ENCODE data around the gene SMC6.

SMC6 gene

GRCh38 chr2:17646081-17646554 is 107.5 kb downstream of the SMC6 start:
- H3K4me1 ChIP-seq (ENCODE audit: control insufficient read depth, insufficient read depth, low read length), result peaks cover 22% of the 10 kb centered on the region
- no peaks in the 10 kb centered on the region for H3K9me3 ChIP-seq (ENCODE audit: control insufficient read depth, low read length)
- no peak overlapping the region for H3K9ac ChIP-seq (ENCODE audit: low read length)
- H3K27me3 ChIP-seq (replicated peaks; ENCODE audit: control insufficient read depth, insufficient read depth, low read length), result no peaks in the 10 kb centered on the region
- peak; percentile 93 for DNase-seq (ENCODE audit: low read depth)
- H3K4me3 ChIP-seq (ENCODE audit: low read length), result no peak overlapping the region
- H3K36me3 ChIP-seq (ENCODE audit: control insufficient read depth, insufficient read depth, low read length, severe bottlenecking), result no peaks in the 10 kb centered on the region

- Histone ChIP-seq H3K4me1 (ENCODE audit: control insufficient read depth, insufficient read depth, low read length) (peaks cover 22% of the 10 kb centered on the region), H3K4me3 (ENCODE audit: low read length) (no peak overlapping the region), H3K9ac (ENCODE audit: low read length) (no peak overlapping the region), H3K9me3 (ENCODE audit: control insufficient read depth, low read length) (no peaks in the 10 kb centered on the region), H3K36me3 (ENCODE audit: control insufficient read depth, insufficient read depth, low read length, severe bottlenecking) (no peaks in the 10 kb centered on the region), H3K27me3 (replicated peaks; ENCODE audit: control insufficient read depth, insufficient read depth, low read length) (no peaks in the 10 kb centered on the region)
- DNase-seq (ENCODE audit: low read depth), result peak; percentile 43
Measured at GRCh38 chr2:17644997-17645720, 108.5 kb downstream of the SMC6 start.

- peak; percentile 91 for DNase-seq (ENCODE audit: low read depth)
Measured at GRCh38 chr2:17643031-17643615, 110.5 kb downstream of the SMC6 start.

GRCh38 chr2:17640406-17640805 is 113.2 kb downstream of the SMC6 start:
- Histone ChIP-seq H3K4me1 (ENCODE audit: control insufficient read depth, insufficient read depth, low read length) (peaks cover 12% of the 10 kb centered on the region), H3K27me3 (replicated peaks; ENCODE audit: control insufficient read depth, insufficient read depth, low read length) (peaks cover 4% of the 10 kb centered on the region), H3K9ac (ENCODE audit: low read length) (no peak overlapping the region), H3K4me3 (ENCODE audit: low read length) (no peak overlapping the region), H3K36me3 (ENCODE audit: control insufficient read depth, insufficient read depth, low read length, severe bottlenecking) (no peaks in the 10 kb centered on the region), H3K9me3 (ENCODE audit: control insufficient read depth, low read length) (no peaks in the 10 kb centered on the region)
- DNase-seq (ENCODE audit: low read depth), result no peak

More at GRCh38 chr2:17643031-17643615, 110.5 kb downstream of the SMC6 start:
- Histone ChIP-seq H3K36me3 (ENCODE audit: control insufficient read depth, insufficient read depth, low read length, severe bottlenecking) (no peaks in the 10 kb centered on the region), H3K9ac (ENCODE audit: low read length) (peak overlapping the region; percentile 38), H3K9me3 (ENCODE audit: control insufficient read depth, low read length) (no peaks in the 10 kb centered on the region), H3K27me3 (replicated peaks; ENCODE audit: control insufficient read depth, insufficient read depth, low read length) (peaks cover 4% of the 10 kb centered on the region), H3K4me3 (ENCODE audit: low read length) (no peak overlapping the region), H3K4me1 (ENCODE audit: control insufficient read depth, insufficient read depth, low read length) (peaks cover 22% of the 10 kb centered on the region)

- Histone ChIP-seq H3K4me1 (ENCODE audit: control insufficient read depth, insufficient read depth, low read length) (peaks cover 6% of the 10 kb centered on the region), H3K4me3 (ENCODE audit: low read length) (no peak overlapping the region)
Measured at GRCh38 chr2:17638196-17638743, 115.3 kb downstream of the SMC6 start.

GRCh38 chr2:17637131-17637906 is 116.3 kb downstream of the SMC6 start:
- H3K4me1 ChIP-seq (ENCODE audit: control insufficient read depth, insufficient read depth, low read length), result no peaks in the 10 kb centered on the region
- peaks cover 4% of the 10 kb centered on the region for H3K27me3 ChIP-seq (replicated peaks; ENCODE audit: control insufficient read depth, insufficient read depth, low read length)
- no peak for DNase-seq (ENCODE audit: low read depth)
- no peaks in the 10 kb centered on the region for H3K36me3 ChIP-seq (ENCODE audit: control insufficient read depth, insufficient read depth, low read length, severe bottlenecking)
- H3K9me3 ChIP-seq (ENCODE audit: control insufficient read depth, low read length), result no peaks in the 10 kb centered on the region
- H3K9ac ChIP-seq (ENCODE audit: low read length), result no peak overlapping the region
- H3K4me3 ChIP-seq (ENCODE audit: low read length), result no peak overlapping the region

More at GRCh38 chr2:17638196-17638743, 115.3 kb downstream of the SMC6 start:
- Histone ChIP-seq H3K9ac (ENCODE audit: low read length) (no peak overlapping the region), H3K36me3 (ENCODE audit: control insufficient read depth, insufficient read depth, low read length, severe bottlenecking) (no peaks in the 10 kb centered on the region), H3K9me3 (ENCODE audit: control insufficient read depth, low read length) (no peaks in the 10 kb centered on the region), H3K27me3 (replicated peaks; ENCODE audit: control insufficient read depth, insufficient read depth, low read length) (peaks cover 4% of the 10 kb centered on the region)
- DNase-seq (ENCODE audit: low read depth), result no peak

GRCh38 chr2:17636257-17636656 is 117.4 kb downstream of the SMC6 start:
- Histone ChIP-seq H3K4me3 (ENCODE audit: low read length) (no peak overlapping the region), H3K27me3 (replicated peaks; ENCODE audit: control insufficient read depth, insufficient read depth, low read length) (peaks cover 4% of the 10 kb centered on the region), H3K9ac (ENCODE audit: low read length) (no peak overlapping the region), H3K4me1 (ENCODE audit: control insufficient read depth, insufficient read depth, low read length) (no peaks in the 10 kb centered on the region), H3K36me3 (ENCODE audit: control insufficient read depth, insufficient read depth, low read length, severe bottlenecking) (no peaks in the 10 kb centered on the region), H3K9me3 (ENCODE audit: control insufficient read depth, low read length) (no peaks in the 10 kb centered on the region)
- no peak for DNase-seq (ENCODE audit: low read depth)

- no peak for DNase-seq (ENCODE audit: low read depth)
- no peak overlapping the region for H3K4me3 ChIP-seq (ENCODE audit: low read length)
- H3K9ac ChIP-seq (ENCODE audit: low read length), result no peak overlapping the region
- H3K4me1 ChIP-seq (ENCODE audit: control insufficient read depth, insufficient read depth, low read length), result no peaks in the 10 kb centered on the region
- peaks cover 4% of the 10 kb centered on the region for H3K27me3 ChIP-seq (replicated peaks; ENCODE audit: control insufficient read depth, insufficient read depth, low read length)
- H3K36me3 ChIP-seq (ENCODE audit: control insufficient read depth, insufficient read depth, low read length, severe bottlenecking), result no peaks in the 10 kb centered on the region
- no peaks in the 10 kb centered on the region for H3K9me3 ChIP-seq (ENCODE audit: control insufficient read depth, low read length)
Measured at GRCh38 chr2:17634997-17635396, 118.6 kb downstream of the SMC6 start.

GRCh38 chr2:17630089-17630488 is 123.5 kb downstream of the SMC6 start:
- DNase-seq (ENCODE audit: low read depth), result no peak
- H3K36me3 ChIP-seq (ENCODE audit: control insufficient read depth, insufficient read depth, low read length, severe bottlenecking), result no peaks in the 10 kb centered on the region
- no peaks in the 10 kb centered on the region for H3K9me3 ChIP-seq (ENCODE audit: control insufficient read depth, low read length)

GRCh38 chr2:17628349-17629261 is 125.0 kb downstream of the SMC6 start:
- Histone ChIP-seq H3K4me3 (ENCODE audit: low read length) (no peak overlapping the region), H3K9me3 (ENCODE audit: control insufficient read depth, low read length) (no peaks in the 10 kb centered on the region), H3K36me3 (ENCODE audit: control insufficient read depth, insufficient read depth, low read length, severe bottlenecking) (no peaks in the 10 kb centered on the region), H3K4me1 (ENCODE audit: control insufficient read depth, insufficient read depth, low read length) (no peaks in the 10 kb centered on the region), H3K27me3 (replicated peaks; ENCODE audit: control insufficient read depth, insufficient read depth, low read length) (no peaks in the 10 kb centered on the region), H3K9ac (ENCODE audit: low read length) (no peak overlapping the region)
- DNase-seq (ENCODE audit: low read depth), result no peak

More at GRCh38 chr2:17630089-17630488, 123.5 kb downstream of the SMC6 start:
- no peak overlapping the region for H3K9ac ChIP-seq (ENCODE audit: low read length)
- no peak overlapping the region for H3K4me3 ChIP-seq (ENCODE audit: low read length)
- H3K4me1 ChIP-seq (ENCODE audit: control insufficient read depth, insufficient read depth, low read length), result no peaks in the 10 kb centered on the region
- no peaks in the 10 kb centered on the region for H3K27me3 ChIP-seq (replicated peaks; ENCODE audit: control insufficient read depth, insufficient read depth, low read length)

Measured in adipocyte (in vitro differentiated cells).